ENCODE results near the gene SLC9A3.

The SLC9A3 gene

GRCh38 chr5:543755-544674 lies 19.8 kb upstream of the SLC9A3 start:
- no peak for TF ChIP-seq CTCF (IDR thresholded peaks at IDR 0.05; ENCODE audit: control extremely low read depth, extremely low read depth, low read depth, missing control alignments)
- DNase-seq (ENCODE audit: extremely low spot score): peak; percentile 94
- ChIA-PET CTCF (interaction anchor here (0.9 kb wide), 1 partner anchor 97 kb away, joined by 5 read pairs; no protein-coding TSS in a partner anchor), POLR2A (interaction anchor here (0.8 to 1.0 kb wide), 2 partner anchors 14 to 70 kb away, joined by 3 to 4 read pairs; no protein-coding TSS in a partner anchor)

GRCh38 chr5:543351-543750 lies 19.1 kb upstream of the SLC9A3 start:
- no peak for DNase-seq (ENCODE audit: extremely low spot score)
- ChIA-PET POLR2A (interaction anchor here (0.8 to 1.0 kb wide), 2 partner anchors 13 to 69 kb away, joined by 3 to 4 read pairs; no protein-coding TSS in a partner anchor), CTCF (interaction anchor here (0.9 kb wide), 1 partner anchor 97 kb away, joined by 5 read pairs; no protein-coding TSS in a partner anchor)
- no peak for TF ChIP-seq CTCF (IDR thresholded peaks at IDR 0.05; ENCODE audit: control extremely low read depth, extremely low read depth, low read depth, missing control alignments)

- DNase-seq (ENCODE audit: extremely low spot score): no peak
- POLR2A ChIA-PET: interaction anchor here (1.0 kb wide), 1 partner anchor 13 kb away, joined by 3 read pairs; no protein-coding TSS in a partner anchor
- TF ChIP-seq CTCF (IDR thresholded peaks at IDR 0.05; ENCODE audit: control extremely low read depth, extremely low read depth, low read depth, missing control alignments): no peak
- CTCF ChIA-PET: no interaction called here
Measured at GRCh38 chr5:542319-543311, 18.4 kb upstream of the SLC9A3 start.

GRCh38 chr5:541539-542318 lies 17.5 kb upstream of the SLC9A3 start:
- POLR2A ChIA-PET: no interaction called here
- TF ChIP-seq CTCF (IDR thresholded peaks at IDR 0.05; ENCODE audit: control extremely low read depth, extremely low read depth, low read depth, missing control alignments): no peak
- CTCF ChIA-PET: interaction anchor here (1.0 kb wide), 1 partner anchor 224 kb away, joined by 3 read pairs; no protein-coding TSS in a partner anchor
- DNase-seq (ENCODE audit: extremely low spot score): no peak

GRCh38 chr5:540906-541538 lies 16.8 kb upstream of the SLC9A3 start:
- POLR2A ChIA-PET: no interaction called here
- no peak for TF ChIP-seq CTCF (IDR thresholded peaks at IDR 0.05; ENCODE audit: control extremely low read depth, extremely low read depth, low read depth, missing control alignments)
- no peak for DNase-seq (ENCODE audit: extremely low spot score)
- CTCF ChIA-PET: interaction anchor here (1.0 kb wide), 1 partner anchor 224 kb away, joined by 3 read pairs; no protein-coding TSS in a partner anchor
